Activated T-cell treated with anti-CD3 and anti-CD28 coated beads, Interleukin-2, amount 50 U/mL, for 1 hour (primary cell): ENCODE measurements around the gene TRAF4.
"Not testable (repeated sequence)": the region's sequence is repeated elsewhere in the genome, so short reads cannot be mapped to it uniquely, and the experiment has no call there.

Source experiments
- DNase-seq: peaks from one replicate; pipeline ENCODE4 v3.0.0-alpha.2; 2020

Gene TRAF4

GRCh38 chr17:28794846-28795441, 51.1 kb downstream of the TRAF4 start:
- not testable (repeated sequence) for DNase-seq

- no peak for DNase-seq
Observed at GRCh38 chr17:28796062-28796461, 52.3 kb downstream of the TRAF4 start.
